GM18508 (cell line): ENCODE measurements around the gene PDLIM7.

Experiments used
- ATAC-seq: cut with Tn5 transposase; IDR thresholded peaks from one replicate; pipeline ENCODE4 v1.9.1; 2021; ENCODE audit warnings: moderate number of reproducible peaks; ENCODE audit not compliant: insufficient read depth, unreplicated experiment

PDLIM7 gene

DNA sequence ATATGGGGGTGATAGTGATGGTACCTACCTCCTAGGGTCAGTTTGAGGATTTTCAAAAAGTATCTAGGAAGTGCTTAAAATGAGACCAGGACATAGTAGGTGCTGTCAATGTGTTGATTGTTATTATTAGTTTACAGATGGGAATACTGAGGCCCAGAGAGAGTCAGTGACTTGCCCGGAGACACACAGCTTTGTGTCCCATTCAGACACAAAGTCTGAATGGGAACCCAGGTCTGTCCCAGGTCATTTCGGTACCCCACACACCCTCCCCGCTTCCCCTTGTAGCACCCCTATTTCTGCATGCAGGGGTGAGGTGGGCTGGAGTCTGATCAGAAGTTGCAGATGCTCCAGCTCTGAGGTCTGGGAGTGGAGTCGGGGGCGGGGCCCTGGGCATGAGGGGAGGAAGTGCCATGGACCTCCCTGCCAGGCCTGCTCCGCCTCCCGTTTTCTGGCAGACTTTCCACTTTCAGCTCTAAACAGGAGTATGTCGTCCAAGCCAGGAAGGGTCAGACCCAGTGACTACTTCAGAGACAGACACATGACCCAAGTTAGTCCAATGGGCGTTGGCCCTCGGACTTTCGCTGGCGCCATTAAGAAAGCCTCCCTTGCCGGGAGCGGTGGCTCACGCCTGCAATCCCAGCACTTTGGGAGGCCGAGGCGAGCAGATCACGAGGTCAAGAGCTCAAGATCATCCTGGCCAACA lies 20.7 kb downstream of the PDLIM7 start:
- no peak for ATAC-seq

DNA sequence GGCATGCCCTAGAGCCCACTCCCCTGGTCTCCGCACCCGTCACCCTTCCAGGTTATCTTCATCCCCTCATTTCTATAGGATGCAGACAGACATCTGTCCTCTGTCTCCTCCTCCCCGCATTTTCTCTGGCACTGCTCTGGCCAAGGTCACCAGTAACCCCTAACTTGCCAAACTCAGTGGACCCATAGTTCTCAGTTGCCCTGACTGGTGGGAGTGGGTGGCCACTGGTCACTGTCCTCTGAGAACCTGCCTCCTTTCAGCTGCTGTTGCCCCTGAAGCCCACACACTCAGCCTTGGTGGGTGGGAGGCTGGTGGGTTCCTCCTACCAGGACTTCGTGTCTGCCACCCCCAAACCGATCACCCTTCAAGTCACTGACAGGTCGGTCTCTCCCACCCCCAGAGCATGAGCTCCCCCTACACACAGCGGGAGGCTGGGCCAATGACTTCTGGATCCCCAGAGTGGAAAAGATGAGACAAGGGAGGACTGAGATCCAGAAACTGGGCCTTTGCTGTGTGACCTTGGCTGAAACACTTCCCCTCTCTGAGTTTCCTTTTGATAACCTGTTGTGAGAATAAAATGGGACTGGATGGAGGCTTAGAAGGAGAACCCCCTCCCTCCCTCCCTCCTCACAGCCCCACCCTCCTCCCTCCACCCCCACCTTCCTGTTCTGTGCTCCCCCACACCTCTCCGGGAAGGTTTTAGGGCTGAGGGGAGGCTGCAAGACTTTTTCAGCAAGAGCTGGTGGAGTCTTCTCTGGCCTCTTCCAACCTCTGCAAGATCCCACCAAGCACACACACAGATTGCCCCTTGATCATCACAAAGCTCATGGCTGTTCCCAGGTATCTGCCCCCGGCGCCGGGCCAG lies 21.6 kb downstream of the PDLIM7 start:
- no peak for ATAC-seq

GRCh38 chr5:177474846-177475562 lies 22.4 kb downstream of the PDLIM7 start:
- ATAC-seq, result no peak

DNA sequence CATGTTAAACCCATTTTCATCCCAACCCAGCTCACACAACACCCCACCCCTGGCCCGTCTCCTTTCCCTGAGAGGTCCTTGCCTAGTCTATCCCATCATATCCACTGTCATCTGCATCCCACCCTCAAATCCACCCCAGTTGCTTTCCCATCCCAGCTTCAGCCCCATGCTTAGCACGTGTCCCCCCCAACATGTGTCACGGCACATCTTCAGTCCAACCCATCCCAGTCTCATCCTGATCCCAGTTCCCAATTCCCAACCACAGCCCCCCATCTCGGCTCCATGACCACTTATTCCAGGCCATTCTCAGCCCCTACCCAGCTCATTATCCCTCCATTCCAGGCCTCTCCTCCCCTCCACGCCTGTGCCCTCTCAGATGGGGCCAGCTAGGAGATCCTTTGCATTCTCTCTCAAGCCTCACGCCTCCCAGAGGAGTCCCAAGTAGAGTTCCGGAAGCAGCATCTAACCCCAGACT lies 23.4 kb downstream of the PDLIM7 start:
- no peak for ATAC-seq

DNA sequence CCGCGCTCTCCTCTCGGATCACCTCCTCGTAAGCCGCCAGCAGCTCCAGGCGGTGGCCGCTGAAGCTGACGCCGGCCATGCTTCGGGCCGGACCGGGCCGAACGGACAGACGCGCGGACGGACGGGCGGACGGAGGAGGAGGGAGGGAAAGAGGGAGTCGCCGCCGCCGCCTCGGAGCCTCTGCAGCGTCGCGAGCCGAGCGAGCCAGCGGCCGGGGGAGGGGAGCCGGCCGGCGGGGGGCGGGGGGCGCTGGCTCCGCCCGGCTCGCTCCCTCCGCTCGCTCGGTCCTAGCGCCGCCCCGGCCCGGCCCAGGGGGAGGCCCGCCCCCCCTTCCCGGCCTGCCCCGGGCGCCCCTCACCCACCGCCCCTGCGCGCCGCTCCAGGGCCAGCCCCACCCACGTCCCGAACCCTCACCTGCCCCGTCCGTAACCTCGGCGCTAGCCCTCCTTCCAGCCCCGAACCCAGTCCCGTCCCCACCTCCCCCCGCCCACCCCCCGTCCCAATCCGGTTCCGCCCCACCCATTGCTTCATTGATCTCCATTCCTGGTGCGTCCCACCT lies 23.9 kb downstream of the PDLIM7 start, which contains the start of gene DBN1:
DBN1 (minus strand) TSS at position 192 of the 559 bp plus-strand sequence; CDS start at position 79, 113 bp downstream.
- no peak for ATAC-seq

GRCh38 chr5:177472460-177473442 lies 24.7 kb downstream of the PDLIM7 start:
- ATAC-seq, result no peak

- ATAC-seq, result no peak
Measured at GRCh38 chr5:177471610-177472356, 25.6 kb downstream of the PDLIM7 start.

DNA sequence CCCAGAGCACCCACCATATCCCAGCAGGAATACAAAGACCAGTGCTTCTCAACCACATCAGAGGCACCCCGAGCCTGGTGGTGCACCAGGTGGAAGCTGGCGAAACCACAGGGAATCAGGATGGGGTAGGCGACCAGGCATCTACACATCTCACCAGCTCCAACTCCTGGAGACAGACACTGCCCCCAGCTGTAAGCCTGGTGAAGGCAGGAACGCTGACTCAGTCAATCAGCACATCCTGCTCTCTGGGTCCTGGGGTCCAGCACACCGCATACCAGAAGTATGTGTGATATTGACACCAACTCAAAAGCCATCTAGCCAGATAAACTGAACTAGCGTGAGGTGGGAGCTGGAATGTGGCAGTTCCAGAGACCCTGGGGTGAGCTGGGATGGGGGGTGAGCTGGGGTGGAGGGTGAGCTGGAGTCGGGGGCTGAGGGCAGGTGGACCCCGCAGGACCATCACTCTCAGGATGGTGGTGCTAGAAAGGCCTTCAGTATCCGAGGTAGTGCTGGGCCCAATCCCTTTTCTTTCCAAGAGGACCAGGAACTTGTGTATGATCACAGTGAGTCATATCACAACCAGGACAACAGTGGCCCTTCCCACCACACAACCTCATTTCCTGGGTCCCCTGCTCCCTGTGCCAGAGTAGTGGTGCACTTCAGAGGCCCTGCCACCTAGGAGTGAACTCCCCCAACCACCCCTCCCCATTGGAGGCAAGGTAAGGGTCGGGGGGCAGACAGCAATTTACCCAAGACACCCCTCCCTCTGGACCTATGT lies 26.5 kb downstream of the PDLIM7 start:
- ATAC-seq, result no peak

- no peak for ATAC-seq
Measured at GRCh38 chr5:177469750-177470525, 27.5 kb downstream of the PDLIM7 start.

GRCh38 chr5:177468685-177469628 lies 28.4 kb downstream of the PDLIM7 start:
- ATAC-seq, result no peak

DNA sequence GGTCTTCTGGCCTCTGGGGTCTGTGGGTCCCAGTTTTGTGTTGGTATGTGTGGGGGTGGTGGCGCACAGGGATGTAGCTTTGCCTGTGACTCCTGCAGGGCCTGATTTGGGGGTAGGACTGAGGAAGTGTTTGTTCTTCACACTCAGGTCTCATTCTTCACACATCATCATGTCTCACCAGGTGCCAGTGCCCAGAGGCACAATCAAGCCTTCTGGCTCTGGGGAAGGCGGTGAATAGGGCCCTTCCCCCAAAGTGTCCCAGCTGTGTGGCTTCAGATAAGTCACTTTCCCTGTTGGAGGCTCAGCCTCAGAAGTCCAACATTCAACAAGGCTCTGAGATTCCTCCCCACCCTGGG lies 29.1 kb downstream of the PDLIM7 start:
- ATAC-seq, result no peak

DNA sequence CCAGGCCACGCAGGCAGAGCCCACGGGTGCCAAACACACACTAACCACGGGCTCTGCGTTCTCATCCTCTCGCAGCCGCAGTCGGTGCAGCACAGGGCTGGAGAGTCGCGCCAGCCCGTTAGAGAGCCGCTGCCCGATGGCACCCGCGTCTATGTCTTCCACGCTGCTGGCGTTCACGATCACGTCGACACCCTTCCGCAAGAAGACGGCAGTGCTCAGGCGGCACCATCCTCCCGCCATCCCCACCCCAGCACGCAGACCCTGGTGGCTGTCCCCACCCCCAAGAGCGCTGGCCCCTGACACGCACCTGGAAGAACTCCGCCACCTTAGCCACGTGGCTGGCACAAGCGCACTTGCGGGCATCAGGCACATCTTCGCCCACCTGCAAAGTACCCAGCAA lies 30.0 kb downstream of the PDLIM7 start:
- ATAC-seq, result no peak

GRCh38 chr5:177466861-177467260 lies 30.5 kb downstream of the PDLIM7 start:
- no peak for ATAC-seq

GRCh38 chr5:177465044-177465443 lies 32.4 kb downstream of the PDLIM7 start:
- no peak for ATAC-seq

DNA sequence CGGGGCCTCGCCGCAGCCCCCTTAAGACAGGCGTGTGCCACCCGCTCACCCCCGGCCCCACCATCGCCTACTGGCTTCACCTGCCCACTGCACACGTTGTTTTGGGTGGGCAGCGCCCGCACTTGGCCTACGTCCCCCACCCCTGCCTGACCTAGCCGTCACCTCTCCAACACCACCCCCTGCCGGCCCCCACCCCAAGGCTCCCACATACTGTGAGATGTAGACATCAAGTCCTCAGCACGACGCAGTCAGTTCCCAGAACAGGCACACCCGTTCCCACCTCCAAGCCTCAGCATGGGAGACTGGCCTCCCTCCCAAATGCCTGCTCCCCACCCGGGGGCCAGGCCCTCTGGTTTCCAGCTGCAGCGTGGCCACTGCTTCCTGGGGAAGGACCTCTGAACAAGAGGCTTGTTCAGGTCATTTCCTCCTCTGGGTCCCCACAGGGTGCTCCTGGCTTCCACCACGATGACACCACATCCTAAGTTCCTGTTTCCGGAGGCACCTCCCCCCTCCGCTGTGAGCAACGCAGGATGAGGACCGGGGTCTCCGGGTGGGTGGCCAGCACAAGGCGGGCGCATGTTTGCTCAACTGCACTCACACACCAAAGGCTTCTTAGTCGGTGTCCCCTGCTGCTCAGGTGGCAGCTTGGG lies 35.3 kb downstream of the PDLIM7 start:
- no peak for ATAC-seq
